GM21619 (cell line): ENCODE results near the gene KRTAP1-5.
"Not testable (repeated sequence)": the region's sequence is repeated elsewhere in the genome, so short reads cannot be mapped to it uniquely, and the experiment has no call there.

Source experiments
- ATAC-seq: cut with Tn5 transposase; IDR thresholded peaks from one replicate; pipeline ENCODE4 v1.9.1; 2021; ENCODE audit not compliant: unreplicated experiment

The KRTAP1-5 gene

GRCh38 chr17:41009301-41009760 lies 17.7 kb downstream of the KRTAP1-5 start:
- ATAC-seq = no peak

GRCh38 chr17:41008811-41009210 lies 18.2 kb downstream of the KRTAP1-5 start, which contains the start of gene KRTAP3-1:
KRTAP3-1 (minus strand) TSS chr17:41009128; CDS start chr17:41009074, 54 bp downstream.
- no peak for ATAC-seq

GRCh38 chr17:41004397-41004796 lies 22.6 kb downstream of the KRTAP1-5 start:
- no peak for ATAC-seq

GRCh38 chr17:41003926-41004325 lies 23.1 kb downstream of the KRTAP1-5 start:
- no peak for ATAC-seq

GRCh38 chr17:41002814-41003213 lies 24.2 kb downstream of the KRTAP1-5 start:
- ATAC-seq = no peak

- no peak for ATAC-seq
Measured at GRCh38 chr17:41001795-41002194, 25.2 kb downstream of the KRTAP1-5 start.

GRCh38 chr17:40999563-40999962 lies 27.4 kb downstream of the KRTAP1-5 start, which contains the start of gene KRTAP3-2:
KRTAP3-2 (minus strand) TSS chr17:40999906; CDS start chr17:40999853, 53 bp downstream.
- ATAC-seq = not testable (repeated sequence)

GRCh38 chr17:40997361-40997760 lies 29.6 kb downstream of the KRTAP1-5 start:
- ATAC-seq = no peak

GRCh38 chr17:40996829-40997228 lies 30.2 kb downstream of the KRTAP1-5 start:
- no peak for ATAC-seq

GRCh38 chr17:40995116-40995515 lies 31.9 kb downstream of the KRTAP1-5 start:
- ATAC-seq = no peak

GRCh38 chr17:40993839-40994238 lies 33.2 kb downstream of the KRTAP1-5 start, which contains the start of gene KRTAP3-3:
KRTAP3-3 (minus strand) TSS chr17:40994164; CDS start chr17:40994097, 67 bp downstream.
- no peak for ATAC-seq

GRCh38 chr17:40993084-40993483 lies 33.9 kb downstream of the KRTAP1-5 start:
- no peak for ATAC-seq

GRCh38 chr17:40992666-40993065 lies 34.3 kb downstream of the KRTAP1-5 start:
- no peak for ATAC-seq

GRCh38 chr17:40986920-40987319 lies 40.1 kb downstream of the KRTAP1-5 start:
- ATAC-seq = no peak

GRCh38 chr17:40984226-40984625 lies 42.8 kb downstream of the KRTAP1-5 start, which contains the start of gene KRT40:
KRT40 (minus strand) TSS chr17:40984326; CDS start chr17:40984273, 53 bp downstream.
- ATAC-seq = no peak

GRCh38 chr17:40981115-40981514 lies 45.9 kb downstream of the KRTAP1-5 start:
- ATAC-seq = no peak

GRCh38 chr17:40980596-40980995 lies 46.4 kb downstream of the KRTAP1-5 start:
- no peak for ATAC-seq

GRCh38 chr17:40980117-40980516 lies 46.9 kb downstream of the KRTAP1-5 start:
- ATAC-seq = no peak

GRCh38 chr17:40978575-40979151 lies 48.3 kb downstream of the KRTAP1-5 start:
- ATAC-seq = no peak
